HepG2 (cell line): ENCODE results near the gene TCF12. TPM values are rescaled to one million over a fixed set of nuclear protein-coding genes. Genes with fewer than 3 reads are reported as not detected.

Experiments used
- ARID2 ChIP-seq: sonication (generic); formaldehyde crosslinking; IDR thresholded peaks from 2 replicates; pipeline ENCODE4 v1.8.1; 2022; ENCODE audit warnings: mild to moderate bottlenecking, missing genetic modification reagents, borderline replicate concordance
- ARID5B ChIP-seq: IDR thresholded peaks from 2 replicates; pipeline ENCODE4 v1.4.0; 2020; ENCODE audit warnings: mild to moderate bottlenecking, missing genetic modification reagents
- FOXP4 ChIP-seq: sonication (generic); formaldehyde crosslinking; IDR thresholded peaks from 2 replicates; pipeline ENCODE4 v1.4.0; 2020; ENCODE audit warnings: missing genetic modification reagents
- IKZF4 ChIP-seq: sonication (generic); formaldehyde crosslinking; IDR thresholded peaks from 2 replicates; pipeline ENCODE4 v1.5.1; 2020; ENCODE audit warnings: borderline replicate concordance, mild to moderate bottlenecking, low read depth, missing genetic modification reagents; ENCODE audit errors: not compliant biosample characterization
- SIN3A ChIP-seq: IDR thresholded peaks from 2 replicates; pipeline ENCODE4 v1.6.1; 2011; ENCODE audit warnings: low read depth, mild to moderate bottlenecking, control low read depth, low read length, borderline replicate concordance
- SOX13 ChIP-seq, 3 experiments: fragments of 450-650 bp in 1 of 3; sonication (generic) in 1 of 3; formaldehyde crosslinking in 1 of 3; IDR thresholded peaks in 2 of 3; conservative IDR thresholded peaks in 1 of 3; 2 replicates each; pipeline versions ENCODE4 v1.5.0 to v1.6.1; 2016 to 2020; ENCODE audit warnings: antibody characterized with exemption in 1 of 3, mild to moderate bottlenecking in 1 of 3, missing compliant biosample characterization in 1 of 3, missing genetic modification reagents in 1 of 3, moderate library complexity in 1 of 3
- SRY ChIP-seq: sonication (generic); formaldehyde crosslinking; IDR thresholded peaks from 2 replicates; pipeline ENCODE4 v1.8.0; 2022; ENCODE audit warnings: mild to moderate bottlenecking, missing genetic modification reagents
- polyA plus RNA-seq, 8 experiments: library from polyadenylated mRNA; depleted of rRNA in 3 of 8; stranded (reverse) in 7 of 8; unstranded in 1 of 8; fragments of >200 nt; fragmentation: Illumina TruSeq in 4 of 8; extraction: Trizol in 4 of 8; gene quantifications; 2 replicates each; pipeline versions ENCODE4 v1.2.1 to v1.2.3, GENCODE V29; 2011 to 2016; ENCODE audit warnings: low read depth in 4 of 8, missing spikeins in 1 of 8, mixed read lengths in 1 of 8; ENCODE audit not compliant: insufficient read depth in 1 of 8
- total RNA-seq, 5 experiments: library from RNA; depleted of rRNA; stranded (reverse); fragments of >200 nt; fragmentation: Illumina TruSeq; extraction: Trizol; gene quantifications; 2 replicates each; pipeline ENCODE4 v1.2.3, GENCODE V29; 2016; ENCODE audit warnings: low read depth in 1 of 5
- TF ChIP-seq, protein P1 (sequence below): sonication (generic); formaldehyde crosslinking; IDR thresholded peaks from 2 replicates; pipeline ENCODE4 v1.4.0; 2020; ENCODE audit warnings: missing genetic modification reagents
- TF ChIP-seq, protein P2 (sequence below): sonication (generic); formaldehyde crosslinking; IDR thresholded peaks from 2 replicates; pipeline ENCODE4 v1.4.0; 2020; ENCODE audit warnings: missing genetic modification reagents

The TCF12 gene
- total and polyA plus RNA-seq, 2 of the 13 experiments (the other 11 are each of a cell fraction or from before 2014, with no cell fraction given), result 48.6 to 51.1 TPM

- TF ChIP-seq SOX13 (IDR thresholded peaks at IDR 0.05) (peak; percentile 17; the same call in 1 of the 2 replicates), SOX13 (CRISPR knock-in tag; conservative IDR thresholded peaks at IDR 0.05 in 1 of 2, IDR thresholded peaks at IDR 0.05 in 1 of 2) (peak in 1 of 2 experiments; percentile 84; a peak in 2 of 4 replicates), SIN3A (no peak), FOXP4 (CRISPR knock-in tag) (0 out of 2 replicates have a peak, but pooled peaks have one; percentile 28), ARID2 (CRISPR knock-in tag) (no peak), SRY (no peak), IKZF4 (CRISPR knock-in tag) (no peak), ARID5B (CRISPR knock-in tag) (peak; percentile 42; the same call in 1 of the 2 replicates)
- TF ChIP-seq, protein P1, sequence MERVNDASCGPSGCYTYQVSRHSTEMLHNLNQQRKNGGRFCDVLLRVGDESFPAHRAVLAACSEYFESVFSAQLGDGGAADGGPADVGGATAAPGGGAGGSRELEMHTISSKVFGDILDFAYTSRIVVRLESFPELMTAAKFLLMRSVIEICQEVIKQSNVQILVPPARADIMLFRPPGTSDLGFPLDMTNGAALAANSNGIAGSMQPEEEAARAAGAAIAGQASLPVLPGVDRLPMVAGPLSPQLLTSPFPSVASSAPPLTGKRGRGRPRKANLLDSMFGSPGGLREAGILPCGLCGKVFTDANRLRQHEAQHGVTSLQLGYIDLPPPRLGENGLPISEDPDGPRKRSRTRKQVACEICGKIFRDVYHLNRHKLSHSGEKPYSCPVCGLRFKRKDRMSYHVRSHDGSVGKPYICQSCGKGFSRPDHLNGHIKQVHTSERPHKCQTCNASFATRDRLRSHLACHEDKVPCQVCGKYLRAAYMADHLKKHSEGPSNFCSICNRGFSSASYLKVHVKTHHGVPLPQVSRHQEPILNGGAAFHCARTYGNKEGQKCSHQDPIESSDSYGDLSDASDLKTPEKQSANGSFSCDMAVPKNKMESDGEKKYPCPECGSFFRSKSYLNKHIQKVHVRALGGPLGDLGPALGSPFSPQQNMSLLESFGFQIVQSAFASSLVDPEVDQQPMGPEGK, result no peak
- TF ChIP-seq, protein P2, sequence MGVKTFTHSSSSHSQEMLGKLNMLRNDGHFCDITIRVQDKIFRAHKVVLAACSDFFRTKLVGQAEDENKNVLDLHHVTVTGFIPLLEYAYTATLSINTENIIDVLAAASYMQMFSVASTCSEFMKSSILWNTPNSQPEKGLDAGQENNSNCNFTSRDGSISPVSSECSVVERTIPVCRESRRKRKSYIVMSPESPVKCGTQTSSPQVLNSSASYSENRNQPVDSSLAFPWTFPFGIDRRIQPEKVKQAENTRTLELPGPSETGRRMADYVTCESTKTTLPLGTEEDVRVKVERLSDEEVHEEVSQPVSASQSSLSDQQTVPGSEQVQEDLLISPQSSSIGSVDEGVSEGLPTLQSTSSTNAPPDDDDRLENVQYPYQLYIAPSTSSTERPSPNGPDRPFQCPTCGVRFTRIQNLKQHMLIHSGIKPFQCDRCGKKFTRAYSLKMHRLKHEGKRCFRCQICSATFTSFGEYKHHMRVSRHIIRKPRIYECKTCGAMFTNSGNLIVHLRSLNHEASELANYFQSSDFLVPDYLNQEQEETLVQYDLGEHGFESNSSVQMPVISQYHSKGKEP, result no peak
Measured at GRCh38 chr15:56968821-56969220, 50.4 kb downstream of the TCF12 start (continued).
